Mammary epithelial cell (primary cell): Measurements from ENCODE around the gene SLCO2A1.

Source experiments
- EZH2 ChIP-seq: IDR thresholded peaks from 2 replicates; pipeline ENCODE4 v1.6.1; 2012; ENCODE audit warnings: low read length, inconsistent platforms, borderline replicate concordance
- TF ChIP-seq, protein P1 (sequence below), 2 donors: IDR thresholded peaks in 1 of 2; conservative IDR thresholded peaks in 1 of 2; 2 replicates each; pipeline ENCODE4 v1.5.1; 2011 to 2012; ENCODE audit warnings: inconsistent platforms in 2 of 2, low read length in 2 of 2, mild to moderate bottlenecking in 2 of 2, control low read depth in 1 of 2, low read depth in 1 of 2; ENCODE audit not compliant: insufficient read depth in 1 of 2; ENCODE audit errors: extremely low read depth in 1 of 2

- TF ChIP-seq EZH2 = no peak
- TF ChIP-seq, protein P1, sequence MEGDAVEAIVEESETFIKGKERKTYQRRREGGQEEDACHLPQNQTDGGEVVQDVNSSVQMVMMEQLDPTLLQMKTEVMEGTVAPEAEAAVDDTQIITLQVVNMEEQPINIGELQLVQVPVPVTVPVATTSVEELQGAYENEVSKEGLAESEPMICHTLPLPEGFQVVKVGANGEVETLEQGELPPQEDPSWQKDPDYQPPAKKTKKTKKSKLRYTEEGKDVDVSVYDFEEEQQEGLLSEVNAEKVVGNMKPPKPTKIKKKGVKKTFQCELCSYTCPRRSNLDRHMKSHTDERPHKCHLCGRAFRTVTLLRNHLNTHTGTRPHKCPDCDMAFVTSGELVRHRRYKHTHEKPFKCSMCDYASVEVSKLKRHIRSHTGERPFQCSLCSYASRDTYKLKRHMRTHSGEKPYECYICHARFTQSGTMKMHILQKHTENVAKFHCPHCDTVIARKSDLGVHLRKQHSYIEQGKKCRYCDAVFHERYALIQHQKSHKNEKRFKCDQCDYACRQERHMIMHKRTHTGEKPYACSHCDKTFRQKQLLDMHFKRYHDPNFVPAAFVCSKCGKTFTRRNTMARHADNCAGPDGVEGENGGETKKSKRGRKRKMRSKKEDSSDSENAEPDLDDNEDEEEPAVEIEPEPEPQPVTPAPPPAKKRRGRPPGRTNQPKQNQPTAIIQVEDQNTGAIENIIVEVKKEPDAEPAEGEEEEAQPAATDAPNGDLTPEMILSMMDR (conservative IDR thresholded peaks at IDR 0.05 in 1 of 2, IDR thresholded peaks at IDR 0.05 in 1 of 2; ENCODE audit: extremely low read depth in 1 of 2, insufficient read depth in 1 of 2, low read depth in 1 of 2, low read length in 2 of 2) = no peak
These were observed 148.2 kb downstream of the SLCO2A1 start for GRCh38 chr3:133881492-133881891.
